Hematopoietic multipotent progenitor cell treated with erythropoietin and hydrocortisone succinate and interleukin-3 and kit ligand, for 4 days (in vitro differentiated cells): ENCODE results near the gene ST7.

Experiments used
- DNase-seq: peaks from one replicate; pipeline ENCODE4 v3.0.0-alpha.2; 2015

ST7 gene

GRCh38 chr7:116979430-116979829, 26.1 kb downstream of the ST7 start:
- DNase-seq: no peak

DNA sequence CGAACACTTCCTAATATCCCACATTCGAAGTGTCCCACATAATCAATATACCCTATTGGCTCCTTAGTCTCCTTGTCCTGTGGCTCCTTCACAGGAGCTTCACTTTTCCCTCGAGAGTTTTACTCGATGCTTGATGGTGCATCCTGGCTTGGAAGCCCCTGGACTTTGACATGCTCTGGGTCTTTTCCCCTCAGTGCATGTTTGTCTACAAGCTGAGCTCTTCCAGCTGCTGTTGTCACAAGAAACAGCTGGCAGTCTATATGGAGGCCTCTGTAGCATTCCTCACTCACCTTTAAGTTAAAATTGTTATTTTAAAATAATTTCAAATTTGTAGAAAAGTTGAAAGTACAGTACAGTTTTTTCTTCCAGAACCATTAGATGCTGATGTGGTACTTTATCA, 27.1 kb downstream of the ST7 start:
- no peak for DNase-seq

GRCh38 chr7:116981939-116982338, 28.6 kb downstream of the ST7 start:
- peak; percentile 45 for DNase-seq

GRCh38 chr7:116984511-116984910, 31.2 kb downstream of the ST7 start:
- no peak for DNase-seq

GRCh38 chr7:116984917-116985316, 31.6 kb downstream of the ST7 start:
- DNase-seq: peak; percentile 75

GRCh38 chr7:116985575-116985974, 32.3 kb downstream of the ST7 start:
- no peak for DNase-seq

- no peak for DNase-seq
Measured at GRCh38 chr7:116986611-116987565, 33.6 kb downstream of the ST7 start.

DNA sequence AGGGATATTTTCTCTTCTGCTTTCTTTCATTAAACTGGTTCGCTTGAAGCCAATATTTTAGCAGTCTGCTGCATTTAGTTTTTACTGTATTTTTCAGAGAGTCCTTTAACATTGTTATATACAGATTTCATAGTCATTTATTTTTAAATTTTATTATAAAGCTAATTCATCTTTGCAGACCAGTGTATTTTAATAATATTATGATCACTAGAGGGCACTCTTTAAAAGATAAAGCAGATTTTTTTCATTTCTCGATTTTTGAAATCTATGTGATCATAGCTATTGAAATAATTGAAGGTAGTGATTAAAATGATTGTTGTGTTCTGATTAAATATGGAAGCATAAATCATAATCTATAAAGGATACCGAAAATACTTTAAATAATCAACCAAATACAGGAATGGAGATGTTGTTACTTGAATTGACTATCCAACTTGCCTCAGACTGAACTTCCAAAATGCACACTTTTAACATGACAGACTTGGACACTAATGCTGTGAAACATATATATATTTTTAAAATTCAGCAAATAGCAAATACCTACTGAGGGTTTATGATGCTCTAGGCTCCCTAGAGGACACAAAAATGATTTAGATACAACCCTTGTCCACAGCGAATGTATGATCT, 35.2 kb downstream of the ST7 start:
- peak; percentile 54 for DNase-seq

DNA sequence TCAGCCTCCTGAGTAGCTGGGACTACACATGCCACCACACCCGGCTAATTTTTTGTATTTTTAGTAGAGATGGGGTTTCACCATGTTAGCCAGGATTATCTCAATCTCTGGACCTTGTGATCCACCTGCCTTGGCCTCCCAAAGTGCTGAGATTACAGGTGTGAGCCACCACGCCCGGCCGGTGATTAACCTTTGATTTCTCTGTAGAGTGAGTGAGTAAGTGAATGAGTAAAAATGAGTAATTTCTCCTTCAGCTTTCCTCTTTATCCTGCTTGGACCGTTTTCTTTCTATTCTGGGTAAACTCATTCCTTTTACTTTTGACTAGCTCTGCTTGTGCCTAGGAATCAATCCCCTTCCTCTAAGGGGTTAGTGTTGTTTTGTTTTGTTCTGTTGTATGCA, 36.8 kb downstream of the ST7 start:
- no peak for DNase-seq

DNA sequence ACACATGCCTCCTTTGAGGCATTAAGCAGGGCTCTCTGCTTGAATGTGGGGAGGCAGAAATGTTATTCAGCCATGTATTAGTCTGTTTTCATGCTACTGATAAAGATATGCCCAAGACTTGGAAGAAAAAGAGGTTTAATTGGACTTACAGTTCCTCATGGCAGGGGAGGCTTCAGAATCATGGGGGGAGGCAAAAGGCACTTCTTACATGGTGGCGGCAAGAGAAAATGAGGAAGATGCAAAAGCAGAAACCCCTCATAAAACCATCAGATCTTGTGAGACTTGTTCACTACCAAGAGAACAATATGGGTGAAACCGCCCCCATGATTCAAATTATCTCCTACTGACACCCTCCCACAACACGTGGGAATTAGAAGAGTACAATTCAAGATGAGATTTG, 37.9 kb downstream of the ST7 start:
- DNase-seq: no peak

- DNase-seq: no peak
Measured at GRCh38 chr7:116994611-116995010, 41.3 kb downstream of the ST7 start.

- DNase-seq: no peak
Measured at GRCh38 chr7:116997972-116998371, 44.7 kb downstream of the ST7 start.

- no peak for DNase-seq
Measured at GRCh38 chr7:116998567-116999175, 45.4 kb downstream of the ST7 start.

- no peak for DNase-seq
Measured at GRCh38 chr7:116999311-116999710, 46.0 kb downstream of the ST7 start.

DNA sequence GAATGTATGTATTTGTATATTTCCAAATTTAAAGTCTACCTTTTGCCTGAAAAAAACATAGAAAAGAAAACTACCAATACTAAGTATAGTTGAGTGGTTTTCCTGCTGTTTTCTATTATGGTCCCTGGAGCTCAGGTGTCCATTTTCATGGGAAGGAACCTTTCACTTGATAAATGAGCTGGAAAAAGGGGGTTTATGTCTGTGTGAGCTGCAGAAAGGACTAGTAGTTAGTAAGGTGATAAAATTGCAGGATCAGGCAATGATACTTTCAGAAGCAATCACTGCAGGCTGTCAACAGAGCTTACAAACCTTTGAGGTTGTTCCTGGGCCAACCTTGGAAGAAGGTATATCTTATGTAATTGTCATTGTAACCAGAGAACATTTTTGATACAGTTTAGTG, 48.0 kb downstream of the ST7 start:
- no peak for DNase-seq

DNA sequence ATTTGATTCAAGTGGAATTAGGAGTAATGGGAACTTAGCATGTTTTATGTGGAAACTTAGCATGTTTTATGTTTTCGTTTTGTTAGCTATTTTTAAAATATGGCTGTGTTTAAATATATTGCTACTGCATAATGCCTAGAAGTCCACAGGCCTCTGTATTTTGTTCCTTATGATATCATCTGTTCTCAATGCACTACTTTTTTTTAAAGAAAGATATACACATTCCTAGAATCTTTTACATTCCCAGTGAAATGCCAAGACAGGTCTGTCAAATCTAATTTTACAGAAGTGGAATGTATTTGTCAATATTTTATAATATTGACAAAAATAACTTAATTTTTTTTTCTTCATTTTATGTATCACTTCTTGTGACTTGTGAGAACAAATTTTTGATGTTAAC, 51.6 kb downstream of the ST7 start:
- no peak for DNase-seq

GRCh38 chr7:117005449-117005848, 52.1 kb downstream of the ST7 start:
- DNase-seq: no peak

GRCh38 chr7:117006907-117007684, 53.8 kb downstream of the ST7 start:
- no peak for DNase-seq

DNA sequence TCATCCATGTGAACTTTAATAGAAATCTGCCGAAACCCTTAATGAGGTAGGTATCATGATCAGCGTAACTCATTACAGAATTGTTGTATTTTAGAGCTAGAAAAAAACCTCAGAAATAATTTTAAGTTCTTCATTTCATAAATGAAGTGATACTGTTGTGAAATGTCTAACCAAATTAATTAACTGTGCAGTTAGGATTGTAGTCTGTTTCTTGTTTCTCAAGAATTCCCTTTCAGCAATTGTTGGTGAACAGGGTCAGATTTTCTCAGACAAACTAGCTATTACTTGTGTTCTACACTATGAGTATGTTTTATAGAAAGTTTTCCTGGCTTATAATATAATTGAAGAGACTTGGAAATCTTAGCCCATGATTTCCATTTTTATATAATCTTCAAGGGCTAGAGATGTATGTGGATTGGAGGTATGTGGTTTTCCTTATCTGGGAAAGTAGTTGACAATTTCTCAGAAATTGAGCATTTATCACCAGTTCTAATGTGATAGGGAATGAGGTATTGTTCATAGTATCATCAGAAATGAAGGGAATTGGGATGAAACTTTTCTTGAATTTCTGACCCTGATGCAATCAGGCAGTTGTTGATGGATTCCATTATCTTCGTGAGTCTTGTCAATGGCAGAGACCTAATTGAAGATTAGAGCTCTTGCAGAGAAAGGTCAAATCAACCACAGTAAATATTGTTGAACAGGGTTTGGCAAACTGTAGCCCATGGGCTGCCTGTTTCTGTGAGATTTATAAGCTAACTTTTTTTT, 55.0 kb downstream of the ST7 start:
- DNase-seq: no peak

DNA sequence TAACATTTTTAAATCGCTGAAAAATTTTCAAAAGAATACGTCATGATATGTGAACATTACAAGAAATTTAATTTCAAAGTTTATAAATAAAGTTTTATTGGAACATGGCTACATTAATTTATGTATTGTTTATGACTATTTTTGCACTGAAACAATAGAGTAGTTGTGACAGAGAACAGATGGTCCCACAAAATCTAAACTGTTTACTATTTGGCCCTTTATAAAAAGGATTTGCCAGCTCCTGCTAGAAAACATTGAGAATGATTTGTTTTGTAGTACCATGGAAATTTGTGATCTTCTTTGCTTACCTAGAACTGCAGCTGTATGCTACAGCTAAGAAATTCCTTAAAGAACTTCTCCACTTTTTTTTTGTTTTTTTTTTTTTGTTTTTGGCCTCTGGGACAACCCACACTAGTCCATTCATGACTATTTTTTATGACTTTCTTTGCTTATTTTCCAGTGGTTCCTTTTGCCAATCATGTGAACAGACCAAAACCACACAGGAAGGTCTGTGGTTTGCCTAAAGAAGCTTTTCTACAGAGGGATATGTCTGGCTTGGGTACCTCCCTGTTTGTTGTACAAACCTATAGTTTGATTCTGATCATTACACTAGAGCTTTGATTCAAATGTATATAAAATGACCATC, 55.7 kb downstream of the ST7 start:
- peak; percentile 87 for DNase-seq

DNA sequence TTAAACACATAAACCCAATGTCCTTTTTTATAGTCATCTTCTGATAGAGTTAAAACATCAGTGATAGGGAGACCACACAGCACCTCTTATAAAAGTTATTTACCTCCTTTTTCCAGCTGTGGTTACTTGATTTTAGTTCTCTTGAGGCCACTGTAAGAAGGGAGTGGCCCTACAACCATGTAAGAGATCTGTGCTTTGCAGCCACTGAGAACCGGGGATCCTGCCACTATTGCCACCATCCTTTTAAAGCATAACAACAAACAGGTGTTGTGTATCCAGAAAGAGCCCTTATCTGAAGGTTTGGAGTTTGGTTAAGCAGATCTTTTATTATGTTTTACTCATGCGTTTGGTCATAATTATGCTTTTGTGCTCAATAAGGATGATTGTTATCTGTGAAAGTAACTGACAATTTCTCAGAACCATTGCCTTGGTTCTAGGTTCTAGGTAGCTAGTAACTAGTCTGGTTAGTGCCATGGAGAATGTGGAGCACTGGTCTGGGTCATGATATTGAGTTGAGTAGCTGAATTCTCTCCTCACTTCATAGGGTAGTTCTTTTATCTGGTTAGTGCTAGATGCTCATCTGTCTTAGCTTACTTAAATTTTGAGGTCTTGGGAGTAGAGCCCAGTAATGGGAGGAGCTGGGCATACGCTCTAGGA, 56.5 kb downstream of the ST7 start:
- no peak for DNase-seq
